Measurements from ENCODE around the gene MEGF9. TPM values are rescaled to one million over a fixed set of nuclear protein-coding genes. Genes with fewer than 3 reads are reported as not detected.

The MEGF9 gene
- total RNA-seq, 1 experiment from 2014 or later, result 8.3 TPM

GRCh38 chr9:120561709-120562108, 152.6 kb downstream of the MEGF9 start:
- H3K9ac ChIP-seq (ENCODE audit: low read length), result no peak overlapping the region
- H4K20me1 ChIP-seq (ENCODE audit: insufficient read depth), result no peaks in the 10 kb centered on the region
- no peak overlapping the region for H2AFZ ChIP-seq (ENCODE audit: low read depth, low read length, poor library complexity, severe bottlenecking)
- CTCF ChIA-PET, result no interaction called here
- no peak overlapping the region for H3K4me2 ChIP-seq (ENCODE audit: low read length)
- no TSS peak for BruUV-seq (replicated peaks)
- no peaks in the 10 kb centered on the region for H3K9me2 ChIP-seq (ENCODE audit: insufficient read depth)
- TF ChIP-seq JUND (IDR thresholded peaks at IDR 0.05), result no peak
- no peak for TF ChIP-seq EZH2phosphoT487 (IDR thresholded peaks at IDR 0.05; ENCODE audit: borderline replicate concordance)
- no peak for TF ChIP-seq REST (IDR thresholded peaks at IDR 0.05; ENCODE audit: low read depth)
- TF ChIP-seq EZH2 (IDR thresholded peaks at IDR 0.05), result no peak
- no peak for TF ChIP-seq MAX (IDR thresholded peaks at IDR 0.05)
- TF ChIP-seq POLR2AphosphoS5 (IDR thresholded peaks at IDR 0.05; ENCODE audit: low read depth, low read length), result no peak
- no peak for TF ChIP-seq SP1 (IDR thresholded peaks at IDR 0.05; ENCODE audit: low read depth)
- no peak for TF ChIP-seq ZNF274 (IDR thresholded peaks at IDR 0.05; ENCODE audit: low read depth, low read length)
- TF ChIP-seq EGR1 (IDR thresholded peaks at IDR 0.05; ENCODE audit: low read depth), result no peak
- no peak for TF ChIP-seq ZBTB33 (IDR thresholded peaks at IDR 0.05; ENCODE audit: extremely low read depth, insufficient replicate concordance, low read length)
- H3K79me2 ChIP-seq (ENCODE audit: insufficient read depth, low read length), result peaks cover 79% of the 10 kb centered on the region
- no peaks in the 10 kb centered on the region; a peak in 1 of 4 replicates for H3K4me1 ChIP-seq (ENCODE audit: control insufficient read depth in 1 of 2, insufficient read depth in 2 of 2, low read length in 2 of 2)
- ATAC-seq (no peak), DNase-seq (ENCODE audit: low read depth, low spot score) (no peak)
- no peaks in the 10 kb centered on the region for H3K9me3 ChIP-seq (ENCODE audit: control insufficient read depth in 1 of 2, insufficient read depth in 1 of 2, low read depth in 1 of 2, low read length in 2 of 2)
- no peak overlapping the region for H3K27ac ChIP-seq (ENCODE audit: low read depth, low read length)
- RAD21 ChIA-PET (ENCODE audit: low non-redundant PET in 1 of 2, low total read pairs in 2 of 2, uncharacterized antibody in 2 of 2, unreplicated experiment in 2 of 2), result no interaction called here
- no peaks in the 10 kb centered on the region for H3K27me3 ChIP-seq (ENCODE audit: insufficient read depth, low read length)
- no peak overlapping the region for H3K4me3 ChIP-seq (replicated peaks in 1 of 2; ENCODE audit: low read depth in 1 of 2, low read length in 2 of 2)
- POLR2A ChIA-PET, result no interaction called here
- intact Hi-C loops (cut with micrococcal nuclease), result no loop called here
- H3K36me3 ChIP-seq (ENCODE audit: control insufficient read depth in 1 of 2, insufficient read depth in 2 of 2, low read length in 2 of 2), result 0 out of 4 replicates have a peak, but pooled peaks cover 4 to 10% of the 10 kb centered on the region in 2 experiments
